Upper lobe of left lung (tissue), 4 donors: ENCODE measurements around the gene RGS14.

ENCODE experiments used
- CTCF ChIP-seq, 6 experiments: fragments of 450-650 bp in 4 of 6; fragments of 200-600 bp in 2 of 6; sonication (generic) in 2 of 6; IDR thresholded peaks; one replicate each; pipeline ENCODE4 v1.5.1; 2016 to 2019; ENCODE audit warnings: antibody characterized with exemption in 6 of 6
- POLR2A ChIP-seq, 4 donors: fragments of 450-650 bp; IDR thresholded peaks; one replicate each; pipeline ENCODE4 v1.5.1; 2016 to 2017; ENCODE audit warnings: antibody characterized with exemption in 4 of 4, mild to moderate bottlenecking in 2 of 4
- POLR2AphosphoS5 ChIP-seq, 2 donors: sonication (generic); formaldehyde crosslinking; IDR thresholded peaks; one replicate each; pipeline ENCODE4 v1.5.1; 2017; ENCODE audit warnings: antibody characterized with exemption in 2 of 2

GRCh38 chr5:177365845-177366527, 8.3 kb downstream of the RGS14 start:
- TF ChIP-seq CTCF (IDR thresholded peaks at IDR 0.05): no peak
- no peak for TF ChIP-seq POLR2A (IDR thresholded peaks at IDR 0.05)
- TF ChIP-seq POLR2AphosphoS5 (IDR thresholded peaks at IDR 0.05): no peak
